ENCODE data around the gene SLC16A6. TPM values are rescaled to one million over a fixed set of nuclear protein-coding genes. Genes with fewer than 3 reads are reported as not detected.
"Not testable (repeated sequence)": the region's sequence is repeated elsewhere in the genome, so short reads cannot be mapped to it uniquely, and the experiment has no call there.

Gene SLC16A6
- total RNA-seq, 1 experiment from 2014 or later = 0.22 TPM

DNA sequence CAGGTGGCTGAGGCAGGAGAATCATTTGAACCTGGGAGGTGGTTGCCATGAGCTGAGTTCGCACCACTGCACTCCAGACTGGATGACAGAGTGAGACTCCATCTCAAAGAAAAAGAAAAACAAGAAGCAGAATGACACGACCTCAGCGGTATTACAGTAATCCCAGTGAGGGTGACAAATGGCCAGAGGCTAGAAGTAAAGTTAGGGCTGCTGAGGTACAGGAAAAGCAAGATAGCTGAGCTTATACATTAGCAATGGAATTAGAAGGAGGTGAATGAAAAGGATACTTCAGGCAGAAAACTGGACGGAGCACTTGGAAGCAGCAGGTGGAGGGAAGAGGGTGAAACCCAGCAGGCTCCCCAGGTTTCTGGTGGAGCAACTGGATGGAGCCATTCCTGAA is 69.1 kb downstream of the SLC16A6 start:
- peaks cover 3% of the 10 kb centered on the region; the same call in 1 of the 2 replicates for H3K9me3 Mint-ChIP-seq
- POLR2A ChIA-PET = no interaction called here
- H3K36me3 Mint-ChIP-seq = no peaks in the 10 kb centered on the region; the same call in 1 of the 2 replicates
- H3K4me1 Mint-ChIP-seq = peaks cover 3% of the 10 kb centered on the region; the same call in 1 of the 2 replicates
- no peak for DNase-seq (ENCODE audit: low spot score)
- H3K27ac Mint-ChIP-seq = peak overlapping the region; percentile 34; the same call in 1 of the 2 replicates
- H3K27me3 Mint-ChIP-seq (ENCODE audit: low read depth) = no peaks in the 10 kb centered on the region
- no peak overlapping the region for H3K4me3 Mint-ChIP-seq
- TF ChIP-seq, protein P1, sequence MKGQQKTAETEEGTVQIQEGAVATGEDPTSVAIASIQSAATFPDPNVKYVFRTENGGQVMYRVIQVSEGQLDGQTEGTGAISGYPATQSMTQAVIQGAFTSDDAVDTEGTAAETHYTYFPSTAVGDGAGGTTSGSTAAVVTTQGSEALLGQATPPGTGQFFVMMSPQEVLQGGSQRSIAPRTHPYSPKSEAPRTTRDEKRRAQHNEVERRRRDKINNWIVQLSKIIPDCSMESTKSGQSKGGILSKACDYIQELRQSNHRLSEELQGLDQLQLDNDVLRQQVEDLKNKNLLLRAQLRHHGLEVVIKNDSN (CRISPR knock-in tag; IDR thresholded peaks at IDR 0.05) = no peak
- TF ChIP-seq TCF7 (CRISPR knock-in tag; IDR thresholded peaks at IDR 0.05; ENCODE audit: low read depth) = no peak
- no peak for TF ChIP-seq ZNF138 (CRISPR knock-in tag; conservative IDR thresholded peaks at IDR 0.05)
- no peak for TF ChIP-seq TP53 (CRISPR knock-in tag; IDR thresholded peaks at IDR 0.05)
- TF ChIP-seq, protein P2, sequence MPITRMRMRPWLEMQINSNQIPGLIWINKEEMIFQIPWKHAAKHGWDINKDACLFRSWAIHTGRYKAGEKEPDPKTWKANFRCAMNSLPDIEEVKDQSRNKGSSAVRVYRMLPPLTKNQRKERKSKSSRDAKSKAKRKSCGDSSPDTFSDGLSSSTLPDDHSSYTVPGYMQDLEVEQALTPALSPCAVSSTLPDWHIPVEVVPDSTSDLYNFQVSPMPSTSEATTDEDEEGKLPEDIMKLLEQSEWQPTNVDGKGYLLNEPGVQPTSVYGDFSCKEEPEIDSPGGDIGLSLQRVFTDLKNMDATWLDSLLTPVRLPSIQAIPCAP (CRISPR knock-in tag; IDR thresholded peaks at IDR 0.05) = no peak
- TF ChIP-seq, protein P3, sequence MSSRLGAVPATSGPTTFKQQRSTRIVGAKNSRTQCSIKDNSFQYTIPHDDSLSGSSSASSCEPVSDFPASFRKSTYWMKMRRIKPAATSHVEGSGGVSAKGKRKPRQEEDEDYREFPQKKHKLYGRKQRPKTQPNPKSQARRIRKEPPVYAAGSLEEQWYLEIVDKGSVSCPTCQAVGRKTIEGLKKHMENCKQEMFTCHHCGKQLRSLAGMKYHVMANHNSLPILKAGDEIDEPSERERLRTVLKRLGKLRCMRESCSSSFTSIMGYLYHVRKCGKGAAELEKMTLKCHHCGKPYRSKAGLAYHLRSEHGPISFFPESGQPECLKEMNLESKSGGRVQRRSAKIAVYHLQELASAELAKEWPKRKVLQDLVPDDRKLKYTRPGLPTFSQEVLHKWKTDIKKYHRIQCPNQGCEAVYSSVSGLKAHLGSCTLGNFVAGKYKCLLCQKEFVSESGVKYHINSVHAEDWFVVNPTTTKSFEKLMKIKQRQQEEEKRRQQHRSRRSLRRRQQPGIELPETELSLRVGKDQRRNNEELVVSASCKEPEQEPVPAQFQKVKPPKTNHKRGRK (CRISPR knock-in tag; IDR thresholded peaks at IDR 0.05; ENCODE audit: borderline replicate concordance) = no peak
- no peak for TF ChIP-seq KAT7 (CRISPR knock-in tag; IDR thresholded peaks at IDR 0.05; ENCODE audit: borderline replicate concordance)
- no peak for TF ChIP-seq OVOL2 (CRISPR knock-in tag; IDR thresholded peaks at IDR 0.05; ENCODE audit: borderline replicate concordance)
- TF ChIP-seq, protein P4, sequence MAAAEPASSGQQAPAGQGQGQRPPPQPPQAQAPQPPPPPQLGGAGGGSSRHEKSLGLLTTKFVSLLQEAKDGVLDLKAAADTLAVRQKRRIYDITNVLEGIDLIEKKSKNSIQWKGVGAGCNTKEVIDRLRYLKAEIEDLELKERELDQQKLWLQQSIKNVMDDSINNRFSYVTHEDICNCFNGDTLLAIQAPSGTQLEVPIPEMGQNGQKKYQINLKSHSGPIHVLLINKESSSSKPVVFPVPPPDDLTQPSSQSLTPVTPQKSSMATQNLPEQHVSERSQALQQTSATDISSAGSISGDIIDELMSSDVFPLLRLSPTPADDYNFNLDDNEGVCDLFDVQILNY (CRISPR knock-in tag; IDR thresholded peaks at IDR 0.05) = no peak
- TF ChIP-seq NR1H2 (CRISPR knock-in tag; IDR thresholded peaks at IDR 0.05) = no peak
- TF ChIP-seq ZNF121 (CRISPR knock-in tag; IDR thresholded peaks at IDR 0.05) = no peak
- TF ChIP-seq, protein P5, sequence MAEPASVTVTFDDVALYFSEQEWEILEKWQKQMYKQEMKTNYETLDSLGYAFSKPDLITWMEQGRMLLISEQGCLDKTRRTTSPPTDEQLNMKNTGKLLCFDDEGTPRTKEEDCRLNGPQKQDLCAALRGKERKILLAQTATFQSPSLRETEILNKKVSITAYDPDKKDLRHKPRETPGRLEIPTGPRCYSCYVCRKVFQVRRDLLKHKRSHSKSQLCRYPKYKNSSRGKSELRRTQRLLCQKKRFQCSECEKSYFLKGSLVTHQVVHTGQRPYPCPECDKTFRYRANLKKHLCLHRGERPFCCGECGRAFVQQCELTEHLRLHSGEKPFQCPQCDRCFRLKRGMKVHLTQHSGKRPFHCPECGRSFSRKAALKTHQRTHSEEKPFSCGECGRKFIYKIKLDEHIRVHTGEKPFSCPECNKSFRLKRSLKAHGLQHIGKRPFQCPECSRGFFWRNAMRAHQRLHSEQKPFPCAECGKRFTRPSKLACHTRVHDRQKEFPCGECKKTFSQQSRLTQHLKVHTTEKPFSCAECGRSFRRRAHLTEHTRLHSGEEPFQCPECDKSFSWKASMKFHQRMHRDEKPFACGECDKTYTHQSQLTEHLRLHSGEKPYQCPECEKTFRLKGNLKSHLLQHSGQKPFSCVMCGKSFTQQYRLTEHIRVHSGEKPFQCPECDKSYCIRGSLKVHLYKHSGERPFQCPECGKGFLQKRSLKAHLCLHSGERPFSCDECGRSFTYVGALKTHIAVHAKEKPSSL (CRISPR knock-in tag; conservative IDR thresholded peaks at IDR 0.05) = no peak
- no peak for TF ChIP-seq RORB (CRISPR knock-in tag; IDR thresholded peaks at IDR 0.05)
- no peak for TF ChIP-seq ESRRA (CRISPR knock-in tag; IDR thresholded peaks at IDR 0.05; ENCODE audit: borderline replicate concordance)
- TF ChIP-seq, protein P6, sequence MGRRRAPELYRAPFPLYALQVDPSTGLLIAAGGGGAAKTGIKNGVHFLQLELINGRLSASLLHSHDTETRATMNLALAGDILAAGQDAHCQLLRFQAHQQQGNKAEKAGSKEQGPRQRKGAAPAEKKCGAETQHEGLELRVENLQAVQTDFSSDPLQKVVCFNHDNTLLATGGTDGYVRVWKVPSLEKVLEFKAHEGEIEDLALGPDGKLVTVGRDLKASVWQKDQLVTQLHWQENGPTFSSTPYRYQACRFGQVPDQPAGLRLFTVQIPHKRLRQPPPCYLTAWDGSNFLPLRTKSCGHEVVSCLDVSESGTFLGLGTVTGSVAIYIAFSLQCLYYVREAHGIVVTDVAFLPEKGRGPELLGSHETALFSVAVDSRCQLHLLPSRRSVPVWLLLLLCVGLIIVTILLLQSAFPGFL (CRISPR knock-in tag; IDR thresholded peaks at IDR 0.05; ENCODE audit: borderline replicate concordance) = no peak
- CTCF ChIA-PET = no interaction called here
- ATAC-seq = no peak

DNA sequence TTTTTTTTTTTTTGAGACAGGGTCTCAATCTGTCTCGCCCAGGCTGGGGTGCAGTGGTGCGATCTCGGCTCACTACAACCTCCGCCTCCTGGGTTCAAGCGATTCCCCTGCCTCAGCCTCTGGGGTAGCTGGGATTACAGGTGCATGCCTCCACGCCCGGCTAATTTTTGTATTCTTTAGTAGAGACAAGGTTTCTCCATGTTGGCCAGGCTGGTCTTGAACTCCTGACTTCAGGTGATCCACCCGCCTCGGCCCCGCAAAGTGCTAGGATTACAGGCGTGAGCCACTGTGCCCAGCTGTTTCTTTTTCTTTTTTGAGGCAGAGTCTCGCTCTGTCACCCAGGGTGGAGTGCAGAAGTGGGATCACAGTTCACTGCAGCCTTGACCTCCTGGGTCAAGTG is 70.1 kb downstream of the SLC16A6 start:
- H3K27ac Mint-ChIP-seq; ATAC-seq; H3K9me3 Mint-ChIP-seq; H3K4me3 Mint-ChIP-seq; H3K36me3 Mint-ChIP-seq; H3K4me1 Mint-ChIP-seq; DNase-seq (ENCODE audit: low spot score); H3K27me3 Mint-ChIP-seq (ENCODE audit: low read depth): not testable (repeated sequence)
- CTCF ChIA-PET = interaction anchor here (0.7 to 2.0 kb wide), 2 partner anchors 211 to 280 kb away, joined by 4 read pairs; no protein-coding TSS in a partner anchor
- POLR2A ChIA-PET = interaction anchor here (0.7 kb wide), 1 partner anchor 104 kb away, joined by 3 read pairs; no protein-coding TSS in a partner anchor

DNA sequence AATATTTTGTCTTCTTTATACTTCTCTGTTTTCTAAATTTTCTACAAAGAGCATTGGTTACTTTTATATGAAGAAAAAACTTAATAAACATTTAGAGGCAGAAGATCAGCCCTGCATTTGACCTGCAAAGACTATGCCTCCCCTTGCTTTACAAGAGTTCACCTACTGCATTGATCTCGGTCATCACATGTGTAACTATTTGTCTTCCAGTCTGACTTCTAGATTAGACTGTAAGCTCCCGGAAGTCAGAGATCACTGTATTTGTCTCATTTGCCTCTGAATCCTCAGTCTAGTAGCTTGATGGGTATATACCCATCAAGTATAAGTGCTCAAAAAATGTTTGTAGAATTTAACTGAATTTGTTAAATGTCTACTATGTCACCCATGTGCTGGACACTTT is 70.7 kb downstream of the SLC16A6 start:
- H3K27ac Mint-ChIP-seq; H3K9me3 Mint-ChIP-seq; H3K4me1 Mint-ChIP-seq; DNase-seq (ENCODE audit: low spot score); ATAC-seq; POLR2A ChIA-PET; H3K36me3 Mint-ChIP-seq; H3K27me3 Mint-ChIP-seq (ENCODE audit: low read depth); H3K4me3 Mint-ChIP-seq: not testable (repeated sequence)
- CTCF ChIA-PET = interaction anchor here (2.0 kb wide), 1 partner anchor 212 kb away, joined by 4 read pairs; no protein-coding TSS in a partner anchor

DNA sequence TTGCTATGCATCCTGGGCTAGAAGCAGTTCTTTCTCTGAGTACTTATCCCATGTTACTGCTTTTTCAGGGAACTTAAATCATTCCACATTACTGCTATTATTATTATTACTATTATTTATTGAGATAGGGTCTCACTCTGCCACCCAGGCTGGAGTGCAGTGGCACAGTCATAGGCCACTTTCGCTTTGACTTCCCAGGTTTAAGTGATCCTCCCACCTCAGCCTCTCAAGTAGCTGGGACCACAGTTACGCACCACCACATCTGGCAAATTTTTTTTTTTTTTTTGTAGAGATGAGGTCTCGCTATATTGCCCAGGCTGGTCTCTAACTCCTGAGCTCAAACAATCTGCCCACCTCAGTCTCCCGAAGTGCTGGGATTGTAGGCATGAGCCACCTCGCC is 71.5 kb downstream of the SLC16A6 start:
- H3K27me3 Mint-ChIP-seq (ENCODE audit: low read depth); H3K9me3 Mint-ChIP-seq; POLR2A ChIA-PET; H3K27ac Mint-ChIP-seq; H3K4me3 Mint-ChIP-seq; DNase-seq (ENCODE audit: low spot score); H3K36me3 Mint-ChIP-seq; ATAC-seq; H3K4me1 Mint-ChIP-seq: not testable (repeated sequence)
- CTCF ChIA-PET = interaction anchor here (0.9 to 2.0 kb wide), 2 partner anchors 20 to 213 kb away, joined by 3 to 4 read pairs; no protein-coding TSS in a partner anchor
